ENCODE results near the gene BLACAT1.
"Not testable (repeated sequence)": the region's sequence is repeated elsewhere in the genome, so short reads cannot be mapped to it uniquely, and the experiment has no call there.

DNA sequence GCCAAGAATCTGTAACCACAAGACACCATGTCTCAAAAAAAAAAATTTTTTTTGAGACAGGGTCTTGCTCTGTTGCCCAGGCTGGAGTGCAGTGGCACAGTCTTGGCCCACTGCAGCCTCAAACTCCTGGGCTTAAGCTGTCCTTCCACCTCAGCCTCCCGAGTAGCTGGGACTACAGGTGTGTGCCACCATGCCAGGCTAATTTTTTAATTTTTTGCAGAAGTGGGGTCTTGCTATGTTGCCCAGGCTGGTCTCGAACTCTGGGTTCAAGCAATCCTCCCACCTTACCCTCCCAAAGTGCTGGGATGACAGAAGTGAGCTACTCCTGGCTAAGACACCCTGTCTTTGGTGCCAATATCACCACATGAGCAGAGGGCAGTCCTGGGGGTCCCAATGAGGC, 23.1 kb upstream of the BLACAT1 start:
- not testable (repeated sequence) for TF ChIP-seq POLR2A, POLR2AphosphoS5 (IDR thresholded peaks at IDR 0.05)
- TF ChIP-seq, protein P1, sequence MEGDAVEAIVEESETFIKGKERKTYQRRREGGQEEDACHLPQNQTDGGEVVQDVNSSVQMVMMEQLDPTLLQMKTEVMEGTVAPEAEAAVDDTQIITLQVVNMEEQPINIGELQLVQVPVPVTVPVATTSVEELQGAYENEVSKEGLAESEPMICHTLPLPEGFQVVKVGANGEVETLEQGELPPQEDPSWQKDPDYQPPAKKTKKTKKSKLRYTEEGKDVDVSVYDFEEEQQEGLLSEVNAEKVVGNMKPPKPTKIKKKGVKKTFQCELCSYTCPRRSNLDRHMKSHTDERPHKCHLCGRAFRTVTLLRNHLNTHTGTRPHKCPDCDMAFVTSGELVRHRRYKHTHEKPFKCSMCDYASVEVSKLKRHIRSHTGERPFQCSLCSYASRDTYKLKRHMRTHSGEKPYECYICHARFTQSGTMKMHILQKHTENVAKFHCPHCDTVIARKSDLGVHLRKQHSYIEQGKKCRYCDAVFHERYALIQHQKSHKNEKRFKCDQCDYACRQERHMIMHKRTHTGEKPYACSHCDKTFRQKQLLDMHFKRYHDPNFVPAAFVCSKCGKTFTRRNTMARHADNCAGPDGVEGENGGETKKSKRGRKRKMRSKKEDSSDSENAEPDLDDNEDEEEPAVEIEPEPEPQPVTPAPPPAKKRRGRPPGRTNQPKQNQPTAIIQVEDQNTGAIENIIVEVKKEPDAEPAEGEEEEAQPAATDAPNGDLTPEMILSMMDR (IDR thresholded peaks at IDR 0.05): not testable (repeated sequence)

All from gastroesophageal sphincter (tissue), 3 donors.